Measurements from ENCODE around the gene ZBTB32. TPM values are rescaled to one million over a fixed set of nuclear protein-coding genes. Genes with fewer than 3 reads are reported as not detected.
A peak's percentile ranks its signal among the peaks of the same experiment; 100 is the strongest.

Gene ZBTB32
- total RNA-seq, 1 donor from 2014 or later, result not detected

- peaks cover 7% of the 10 kb centered on the region for H3K36me3 Mint-ChIP-seq
- peak overlapping the region; percentile 90 for H3K4me3 Mint-ChIP-seq
- peaks cover 28% of the 10 kb centered on the region for H4K20me1 ChIP-seq (ENCODE audit: low read depth)
- H3K27ac ChIP-seq, result no peak overlapping the region
- no peaks in the 10 kb centered on the region for H3K36me3 ChIP-seq
- peak overlapping the region; percentile 89 for H2AFZ ChIP-seq (replicated peaks)
- peak overlapping the region; percentile 58 for H3K4me3 ChIP-seq
- peaks cover 22% of the 10 kb centered on the region for H3K4me1 ChIP-seq
- peak overlapping the region; percentile 93 for H3K4me2 ChIP-seq
- peaks cover 19% of the 10 kb centered on the region for H3F3A ChIP-seq (ENCODE audit: low read depth)
- TF ChIP-seq EZH2phosphoT487 (IDR thresholded peaks at IDR 0.05) (no peak), CTCF (IDR thresholded peaks at IDR 0.05) (no peak), EZH2 (IDR thresholded peaks at IDR 0.05) (peak; percentile 61)
- no peaks in the 10 kb centered on the region for H3K9me3 ChIP-seq (ENCODE audit: low read depth)
- no peak overlapping the region for H3K9ac ChIP-seq
- H3K4me1 Mint-ChIP-seq, result peaks cover 43% of the 10 kb centered on the region
- H3K27me3 Mint-ChIP-seq (ENCODE audit: insufficient read depth, low read depth), result peaks cover 12% of the 10 kb centered on the region
- peaks cover 8% of the 10 kb centered on the region for H3K27me3 ChIP-seq
- H3K9me3 Mint-ChIP-seq, result no peaks in the 10 kb centered on the region
- peak; percentile 17 for DNase-seq (ENCODE audit: low spot score)
- H3K79me2 ChIP-seq (ENCODE audit: low read depth), result peaks cover 22% of the 10 kb centered on the region
- H3K27ac Mint-ChIP-seq, result peak overlapping the region; percentile 97
Observed at GRCh38 chr19:35715981-35716800, 11.8 kb downstream of the ZBTB32 start.

DNA sequence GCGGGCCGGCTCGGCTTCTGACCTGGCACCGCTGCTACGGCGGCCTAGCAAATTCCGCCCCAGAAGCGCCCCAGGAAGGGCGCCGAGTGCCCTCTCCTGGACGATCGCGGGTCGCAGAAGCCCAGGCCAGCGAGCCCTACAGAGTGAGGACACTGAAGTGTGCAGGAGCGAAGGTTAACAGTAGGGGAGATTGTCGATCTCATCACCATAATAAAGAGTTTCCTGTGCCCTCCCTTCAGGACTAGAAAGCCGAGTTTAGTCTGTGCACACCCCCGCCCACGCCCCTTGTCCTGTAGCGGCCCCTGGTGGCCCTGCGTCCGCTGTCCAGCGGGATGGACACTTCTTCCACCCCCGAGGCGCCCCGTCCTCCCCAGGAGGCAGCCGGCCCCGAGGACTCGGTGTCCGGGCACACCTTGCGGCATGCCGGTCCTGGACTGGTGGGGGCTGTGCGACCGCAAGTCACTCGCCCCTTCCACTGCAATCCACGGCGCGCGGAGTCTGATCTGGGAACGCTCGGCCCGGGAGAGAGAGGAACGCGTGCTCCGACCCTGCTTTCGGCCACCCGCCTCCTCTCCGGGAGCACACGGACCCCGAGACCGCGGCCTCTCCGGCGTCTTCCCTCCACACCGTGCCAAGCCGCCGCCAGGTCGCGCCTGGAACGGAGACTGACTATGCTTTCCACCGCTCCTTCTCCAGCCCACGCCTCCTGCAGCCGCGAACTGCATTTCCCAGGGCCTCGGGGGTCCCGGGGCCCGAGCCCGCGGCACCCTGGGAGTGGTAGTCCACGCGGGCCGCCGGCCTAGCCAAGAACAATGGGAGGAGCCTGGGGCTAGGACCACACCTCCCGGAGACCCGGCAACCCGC, 12.7 kb downstream of the ZBTB32 start:
- Mint-ChIP-seq H3K4me3 (peak overlapping the region; percentile 90), H3K27me3 (ENCODE audit: insufficient read depth, low read depth) (peaks cover 12% of the 10 kb centered on the region), H3K9me3 (no peaks in the 10 kb centered on the region), H3K4me1 (peaks cover 41% of the 10 kb centered on the region), H3K36me3 (peaks cover 10% of the 10 kb centered on the region), H3K27ac (peak overlapping the region; percentile 97)
- no peaks in the 10 kb centered on the region for H3K9me3 ChIP-seq (ENCODE audit: low read depth)
- DNase-seq (ENCODE audit: low spot score), result peak; percentile 97
- peak overlapping the region; percentile 93 for H3K4me2 ChIP-seq
- H3K4me3 ChIP-seq, result peak overlapping the region; percentile 58
- peaks cover 22% of the 10 kb centered on the region for H3K4me1 ChIP-seq
- peaks cover 8% of the 10 kb centered on the region for H3K27me3 ChIP-seq
- peak overlapping the region; percentile 89 for H2AFZ ChIP-seq (replicated peaks)
- peaks cover 28% of the 10 kb centered on the region for H4K20me1 ChIP-seq (ENCODE audit: low read depth)
- peaks cover 19% of the 10 kb centered on the region for H3F3A ChIP-seq (ENCODE audit: low read depth)
- peaks cover 22% of the 10 kb centered on the region for H3K79me2 ChIP-seq (ENCODE audit: low read depth)
- H3K36me3 ChIP-seq, result no peaks in the 10 kb centered on the region
- H3K9ac ChIP-seq, result no peak overlapping the region
- H3K27ac ChIP-seq, result peak overlapping the region; percentile 52
- TF ChIP-seq EZH2phosphoT487 (IDR thresholded peaks at IDR 0.05), result no peak
- peak; percentile 84 for TF ChIP-seq CTCF (IDR thresholded peaks at IDR 0.05)
- peak; percentile 51 for TF ChIP-seq EZH2 (IDR thresholded peaks at IDR 0.05)

DNA sequence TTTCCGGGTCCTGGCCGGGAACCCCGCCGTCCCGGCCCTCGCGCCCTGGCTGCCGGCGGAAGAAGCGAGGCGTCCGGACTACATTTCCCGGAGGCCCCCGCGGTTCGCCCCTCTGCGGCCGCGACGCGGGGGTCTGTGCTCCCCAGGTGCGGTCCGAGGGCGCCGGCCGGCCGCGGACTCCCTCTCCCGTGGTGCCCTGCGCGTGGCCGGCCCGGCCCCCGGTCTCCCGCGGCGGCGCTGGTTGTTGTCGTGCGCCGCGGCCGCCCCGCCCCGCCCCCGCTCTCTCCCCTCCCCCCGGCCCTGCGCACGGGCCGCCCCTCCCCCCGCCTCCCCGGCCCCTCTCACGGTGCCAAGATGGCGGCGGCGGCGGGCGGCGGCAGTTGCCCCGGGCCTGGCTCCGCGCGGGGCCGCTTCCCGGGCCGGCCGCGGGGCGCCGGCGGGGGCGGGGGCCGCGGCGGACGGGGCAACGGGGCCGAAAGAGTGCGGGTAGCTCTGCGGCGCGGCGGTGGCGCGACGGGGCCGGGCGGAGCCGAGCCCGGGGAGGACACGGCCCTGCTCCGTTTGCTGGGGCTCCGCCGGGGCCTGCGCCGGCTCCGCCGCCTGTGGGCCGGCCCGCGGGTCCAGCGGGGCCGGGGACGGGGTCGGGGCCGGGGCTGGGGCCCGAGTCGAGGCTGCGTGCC, 13.4 kb downstream of the ZBTB32 start, which contains the start of gene KMT2B:
Gene KMT2B, plus strand, starts transcription at position 339 of the 680 bp plus-strand sequence. Its CDS starts 16 bp downstream, at position 355.
- peaks cover 8% of the 10 kb centered on the region for H3K27me3 ChIP-seq
- Mint-ChIP-seq H3K9me3 (no peaks in the 10 kb centered on the region), H3K27me3 (ENCODE audit: insufficient read depth, low read depth) (peaks cover 12% of the 10 kb centered on the region), H3K4me3 (peak within 1 kb of the TSS; percentile 94), H3K4me1 (peaks cover 41% of the 10 kb centered on the region), H3K27ac (peak within 1 kb of the TSS; percentile 97), H3K36me3 (peaks cover 14% of the 10 kb centered on the region)
- H3K4me3 ChIP-seq, result peak within 1 kb of the TSS; percentile 73
- DNase-seq (ENCODE audit: low spot score), result peak; percentile 99
- peak within 1 kb of the TSS; percentile 91 for H3K9ac ChIP-seq
- peaks cover 28% of the 10 kb centered on the region for H4K20me1 ChIP-seq (ENCODE audit: low read depth)
- TF ChIP-seq EZH2phosphoT487 (IDR thresholded peaks at IDR 0.05) (no peak), CTCF (IDR thresholded peaks at IDR 0.05) (no peak), EZH2 (IDR thresholded peaks at IDR 0.05) (no peak)
- H3K4me2 ChIP-seq, result peak within 1 kb of the TSS; percentile 93
- peak within 1 kb of the TSS; percentile 52 for H3K27ac ChIP-seq
- H3K9me3 ChIP-seq (ENCODE audit: low read depth), result no peaks in the 10 kb centered on the region
- peaks cover 22% of the 10 kb centered on the region for H3K4me1 ChIP-seq
- H3K36me3 ChIP-seq, result no peaks in the 10 kb centered on the region
- peaks cover 19% of the 10 kb centered on the region for H3F3A ChIP-seq (ENCODE audit: low read depth)
- H2AFZ ChIP-seq (replicated peaks), result peak within 1 kb of the TSS; percentile 31
- H3K79me2 ChIP-seq (ENCODE audit: low read depth), result peaks cover 22% of the 10 kb centered on the region
